ENCODE results near the gene GAB2. TPM values are rescaled to one million over a fixed set of nuclear protein-coding genes. Genes with fewer than 3 reads are reported as not detected.

The GAB2 gene
- total RNA-seq, 1 experiment from 2014 or later, result 3.3 TPM

- no peak overlapping the region for H3K56ac ChIP-seq (ENCODE audit: insufficient read length, low read depth, low read length)
- no peak overlapping the region for H3T11ph ChIP-seq (ENCODE audit: low read length)
- H2BK15ac ChIP-seq (ENCODE audit: low read depth, low read length), result no peak overlapping the region
- peaks cover 4 to 22% (median 21%) of the 10 kb centered on the region in 3 experiments for H3K36me3 Mint-ChIP-seq (ENCODE audit: insufficient read depth in 1 of 3, low read depth in 3 of 3)
- H3K27ac ChIP-seq (ENCODE audit: insufficient read length, low read depth, low read length), result no peak overlapping the region
- H4K8ac ChIP-seq (replicated peaks; ENCODE audit: insufficient read length, low read depth, low read length), result no peak overlapping the region
- no peak overlapping the region for H2BK120ac ChIP-seq (ENCODE audit: low read depth, low read length, poor library complexity, severe bottlenecking)
- no peak overlapping the region for H3K4me2 ChIP-seq (ENCODE audit: insufficient read depth, insufficient read length, low read length)
- no peak overlapping the region for H3K4me3 Mint-ChIP-seq
- no peaks in the 10 kb centered on the region for H3K79me2 ChIP-seq (ENCODE audit: insufficient read depth, low read length)
- H2BK5ac ChIP-seq (ENCODE audit: insufficient read length, low read length), result no peak overlapping the region
- no peaks in the 10 kb centered on the region for H3K27me3 Mint-ChIP-seq (ENCODE audit: low read depth)
- H2BK20ac ChIP-seq (ENCODE audit: low read depth, low read length, poor library complexity, severe bottlenecking), result no peak overlapping the region
- H2AK5ac ChIP-seq (ENCODE audit: insufficient read length, low read length), result no peak overlapping the region
- no peak overlapping the region for H3K14ac ChIP-seq (ENCODE audit: insufficient read depth, low read length)
- H2AFZ ChIP-seq (ENCODE audit: low read length), result no peak overlapping the region
- H3K79me1 ChIP-seq (ENCODE audit: insufficient read depth, low read depth, low read length, poor library complexity, severe bottlenecking), result no peaks in the 10 kb centered on the region
- H3K4ac ChIP-seq (ENCODE audit: low read depth, low read length), result no peak overlapping the region
- no peak for TF ChIP-seq CTCF (conservative IDR thresholded peaks at IDR 0.05)
- no peaks in the 10 kb centered on the region for H3K4me1 Mint-ChIP-seq
- no peaks in the 10 kb centered on the region for H3K9me3 Mint-ChIP-seq
- no peaks in the 10 kb centered on the region for H3K4me1 ChIP-seq (ENCODE audit: insufficient read depth, low read length)
- no peaks in the 10 kb centered on the region for H3K27me3 ChIP-seq (ENCODE audit: insufficient read depth, low read length)
- no peak overlapping the region for H2BK12ac ChIP-seq (ENCODE audit: insufficient read length, low read depth, low read length)
- no peak overlapping the region for H3K9ac ChIP-seq (ENCODE audit: extremely low read depth, insufficient read length, low read length)
- no peaks in the 10 kb centered on the region for H3K9me3 ChIP-seq (ENCODE audit: control insufficient read depth, low read depth, low read length)
- no peaks in the 10 kb centered on the region for H3K23me2 ChIP-seq (ENCODE audit: insufficient read length, low read depth, low read length, poor library complexity, severe bottlenecking)
- H4K91ac ChIP-seq (ENCODE audit: insufficient read length, low read depth, low read length), result no peak overlapping the region
- H3K23ac ChIP-seq (ENCODE audit: insufficient read length, low read depth, low read length), result no peak overlapping the region
- DNase-seq, result no peak
- 100% methylated on average over 2 of the region's 5 CpGs for WGBS (ENCODE audit: extremely low coverage, insufficient read length, low lambda C conversion rate)
- H4K20me1 ChIP-seq (ENCODE audit: control insufficient read depth, insufficient read depth, insufficient read length), result no peaks in the 10 kb centered on the region
- no peak overlapping the region for H4K5ac ChIP-seq (ENCODE audit: insufficient read length, low read depth, low read length)
- H3K18ac ChIP-seq (ENCODE audit: insufficient read length, low read depth, low read length), result no peak overlapping the region
- no peak overlapping the region for H3K27ac Mint-ChIP-seq
These were observed 20.8 kb upstream of the GAB2 start for GRCh38 chr11:78438298-78438975.

Data from H9 (cell line).